ENCODE data around the gene PDXK.

GRCh38 chr21:43689556-43690337 lies 29.2 kb upstream of the PDXK start:
- TF ChIP-seq CTCF (IDR thresholded peaks at IDR 0.05) (no peak), POLR2A (IDR thresholded peaks at IDR 0.05) (no peak)

All from tibial nerve (tissue), 3 donors.